Spleen (tissue), 7 donors: Measurements from ENCODE around the gene XAGE1B.

Source experiments
- CTCF ChIP-seq, 11 experiments: fragments of 200-600 bp in 7 of 11; fragments of 450-650 bp in 4 of 11; sonication (generic) in 4 of 11; IDR thresholded peaks in 8 of 11; conservative IDR thresholded peaks in 3 of 11; 1 replicate in 7 of 11; 2 replicates in 4 of 11; pipeline versions ENCODE4 v1.4.0 to v1.8.0; 2016 to 2021; ENCODE audit warnings: antibody characterized with exemption in 11 of 11, inconsistent platforms in 4 of 11, mild to moderate bottlenecking in 1 of 11
- POLR2A ChIP-seq, 3 donors: fragments of 450-650 bp; IDR thresholded peaks; one replicate each; pipeline ENCODE4 v1.5.1; 2017; ENCODE audit warnings: antibody characterized with exemption in 3 of 3, mild to moderate bottlenecking in 1 of 3
- POLR2AphosphoS5 ChIP-seq, 3 donors: sonication (generic); formaldehyde crosslinking; IDR thresholded peaks; one replicate each; pipeline ENCODE4 v1.5.1; 2017; ENCODE audit warnings: antibody characterized with exemption in 3 of 3
- donor health status: DM: no; HTN: no; CAD: no; lungs with moderate emphysema.
- donor health status: DM: no; HTN: no; CAD: no.
- donor health status: DM: no; HTN: no; CAD: no.

GRCh38 chrX:52542311-52542710 lies 25.4 kb upstream of the XAGE1B start:
- TF ChIP-seq CTCF (IDR thresholded peaks at IDR 0.05 in 8 of 11, conservative IDR thresholded peaks at IDR 0.05 in 3 of 11): no peak
- no peak for TF ChIP-seq POLR2A (IDR thresholded peaks at IDR 0.05)
- no peak for TF ChIP-seq POLR2AphosphoS5 (IDR thresholded peaks at IDR 0.05)
